SK-N-SH treated with all-trans-retinoic acid at 6 μM for 48 hours (cell line): ENCODE data around the gene TMEM91.

Experiments
- ARNTL ChIP-seq: fragments of 450-650 bp; formaldehyde crosslinking; IDR thresholded peaks from 2 replicates; pipeline ENCODE4 v1.5.0; 2020; ENCODE audit warnings: low read depth, mild to moderate bottlenecking, moderate library complexity, borderline replicate concordance
- CREB5 ChIP-seq: fragments of 250-450 bp; sonication (Bioruptor Pico); IDR thresholded peaks from 2 replicates; pipeline ENCODE4 v1.5.1; 2020; ENCODE audit warnings: low read depth, mild to moderate bottlenecking, moderate library complexity
- CSDC2 ChIP-seq: fragments of 250-450 bp; sonication (Bioruptor Pico); IDR thresholded peaks from 2 replicates; pipeline ENCODE4 v1.5.0; 2020; ENCODE audit warnings: mild to moderate bottlenecking, moderate library complexity
- ISL1 ChIP-seq: fragments of 250-450 bp; sonication (Bioruptor Pico); IDR thresholded peaks from 2 replicates; pipeline ENCODE4 v2.1.2; 2022; ENCODE audit warnings: mild to moderate bottlenecking, moderate library complexity
- PATZ1 ChIP-seq: fragments of 250-450 bp; sonication (Bioruptor Pico); IDR thresholded peaks from 2 replicates; pipeline ENCODE4 v1.8.0; 2020; ENCODE audit warnings: mild to moderate bottlenecking, moderate library complexity, borderline replicate concordance
- PPARA ChIP-seq: fragments of 250-450 bp; sonication (Bioruptor Pico); IDR thresholded peaks from 2 replicates; pipeline ENCODE4 v1.5.0; 2020; ENCODE audit warnings: mild to moderate bottlenecking, borderline replicate concordance
- TOX ChIP-seq: fragments of 250-450 bp; sonication (Bioruptor Pico); IDR thresholded peaks from 2 replicates; pipeline ENCODE4 v1.8.0; 2021; ENCODE audit warnings: mild to moderate bottlenecking, moderate library complexity, borderline replicate concordance
- ZFP3 ChIP-seq: fragments of 250-450 bp; sonication (Bioruptor Pico); IDR thresholded peaks from 2 replicates; pipeline ENCODE4 v1.5.0; 2020; ENCODE audit warnings: mild to moderate bottlenecking, moderate library complexity
- ZNF565 ChIP-seq: fragments of 450-650 bp; formaldehyde crosslinking; conservative IDR thresholded peaks from 2 replicates; pipeline ENCODE4 v1.5.0; 2020; ENCODE audit warnings: low read depth, mild to moderate bottlenecking, moderate library complexity
- ZNF70 ChIP-seq: fragments of 450-650 bp; formaldehyde crosslinking; IDR thresholded peaks from 2 replicates; pipeline ENCODE4 v1.5.0; 2020; ENCODE audit warnings: mild to moderate bottlenecking, moderate library complexity
- ZNF8 ChIP-seq: fragments of 450-650 bp; formaldehyde crosslinking; IDR thresholded peaks from 2 replicates; pipeline ENCODE4 v1.5.0; 2020; ENCODE audit warnings: mild to moderate bottlenecking, moderate library complexity
- TF ChIP-seq, protein P1 (sequence below): fragments of 250-450 bp; sonication (Bioruptor Pico); IDR thresholded peaks from 2 replicates; pipeline ENCODE4 v1.8.0; 2021; ENCODE audit warnings: low read depth, mild to moderate bottlenecking, moderate library complexity, borderline replicate concordance
- TF ChIP-seq, protein P2 (sequence below): fragments of 250-450 bp; sonication (Bioruptor Pico); IDR thresholded peaks from 2 replicates; pipeline ENCODE4 v1.5.0; 2020; ENCODE audit warnings: mild to moderate bottlenecking, moderate library complexity

GRCh38 chr19:41362143-41362847 is 14.0 kb upstream of the TMEM91 start:
- no peak for TF ChIP-seq ZNF565 (CRISPR knock-in tag)
- TF ChIP-seq, protein P1, sequence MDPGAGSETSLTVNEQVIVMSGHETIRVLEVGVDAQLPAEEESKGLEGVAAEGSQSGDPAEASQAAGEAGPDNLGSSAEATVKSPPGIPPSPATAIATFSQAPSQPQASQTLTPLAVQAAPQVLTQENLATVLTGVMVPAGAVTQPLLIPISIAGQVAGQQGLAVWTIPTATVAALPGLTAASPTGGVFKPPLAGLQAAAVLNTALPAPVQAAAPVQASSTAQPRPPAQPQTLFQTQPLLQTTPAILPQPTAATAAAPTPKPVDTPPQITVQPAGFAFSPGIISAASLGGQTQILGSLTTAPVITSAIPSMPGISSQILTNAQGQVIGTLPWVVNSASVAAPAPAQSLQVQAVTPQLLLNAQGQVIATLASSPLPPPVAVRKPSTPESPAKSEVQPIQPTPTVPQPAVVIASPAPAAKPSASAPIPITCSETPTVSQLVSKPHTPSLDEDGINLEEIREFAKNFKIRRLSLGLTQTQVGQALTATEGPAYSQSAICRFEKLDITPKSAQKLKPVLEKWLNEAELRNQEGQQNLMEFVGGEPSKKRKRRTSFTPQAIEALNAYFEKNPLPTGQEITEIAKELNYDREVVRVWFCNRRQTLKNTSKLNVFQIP (CRISPR knock-in tag), result no peak
- no peak for TF ChIP-seq ARNTL (CRISPR knock-in tag)
- TF ChIP-seq PATZ1 (CRISPR knock-in tag), result no peak
- TF ChIP-seq ISL1 (CRISPR knock-in tag), result no peak
- no peak for TF ChIP-seq CSDC2 (CRISPR knock-in tag)
- no peak for TF ChIP-seq PPARA
- TF ChIP-seq ZFP3 (CRISPR knock-in tag), result no peak
- no peak for TF ChIP-seq CREB5
- TF ChIP-seq ZNF8, result no peak
- TF ChIP-seq, protein P2, sequence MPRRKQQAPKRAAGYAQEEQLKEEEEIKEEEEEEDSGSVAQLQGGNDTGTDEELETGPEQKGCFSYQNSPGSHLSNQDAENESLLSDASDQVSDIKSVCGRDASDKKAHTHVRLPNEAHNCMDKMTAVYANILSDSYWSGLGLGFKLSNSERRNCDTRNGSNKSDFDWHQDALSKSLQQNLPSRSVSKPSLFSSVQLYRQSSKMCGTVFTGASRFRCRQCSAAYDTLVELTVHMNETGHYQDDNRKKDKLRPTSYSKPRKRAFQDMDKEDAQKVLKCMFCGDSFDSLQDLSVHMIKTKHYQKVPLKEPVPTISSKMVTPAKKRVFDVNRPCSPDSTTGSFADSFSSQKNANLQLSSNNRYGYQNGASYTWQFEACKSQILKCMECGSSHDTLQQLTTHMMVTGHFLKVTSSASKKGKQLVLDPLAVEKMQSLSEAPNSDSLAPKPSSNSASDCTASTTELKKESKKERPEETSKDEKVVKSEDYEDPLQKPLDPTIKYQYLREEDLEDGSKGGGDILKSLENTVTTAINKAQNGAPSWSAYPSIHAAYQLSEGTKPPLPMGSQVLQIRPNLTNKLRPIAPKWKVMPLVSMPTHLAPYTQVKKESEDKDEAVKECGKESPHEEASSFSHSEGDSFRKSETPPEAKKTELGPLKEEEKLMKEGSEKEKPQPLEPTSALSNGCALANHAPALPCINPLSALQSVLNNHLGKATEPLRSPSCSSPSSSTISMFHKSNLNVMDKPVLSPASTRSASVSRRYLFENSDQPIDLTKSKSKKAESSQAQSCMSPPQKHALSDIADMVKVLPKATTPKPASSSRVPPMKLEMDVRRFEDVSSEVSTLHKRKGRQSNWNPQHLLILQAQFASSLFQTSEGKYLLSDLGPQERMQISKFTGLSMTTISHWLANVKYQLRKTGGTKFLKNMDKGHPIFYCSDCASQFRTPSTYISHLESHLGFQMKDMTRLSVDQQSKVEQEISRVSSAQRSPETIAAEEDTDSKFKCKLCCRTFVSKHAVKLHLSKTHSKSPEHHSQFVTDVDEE (CRISPR knock-in tag), result no peak
- no peak for TF ChIP-seq TOX (CRISPR knock-in tag)
- no peak for TF ChIP-seq ZNF70 (CRISPR knock-in tag)
